Loucy (cell line): ENCODE measurements around the gene SEMG2.

ENCODE experiments used
- H2AFZ ChIP-seq: fragments of 200-600 bp; sonication (generic); 2 replicates; pipeline ENCODE4 v1.6.0; 2016; ENCODE audit warnings: antibody characterized with exemption, mild to moderate bottlenecking, low read length, moderate library complexity
- H3F3A ChIP-seq: fragments of 200-600 bp; 2 replicates; pipeline ENCODE4 v1.6.0; 2016; ENCODE audit warnings: antibody characterized with exemption, low read depth, mild to moderate bottlenecking
- H3K27me3 ChIP-seq: fragments of 200-600 bp; sonication (generic); 2 replicates; pipeline ENCODE4 v1.6.1; 2014; ENCODE audit warnings: low read length, mild to moderate bottlenecking; ENCODE audit not compliant: insufficient read depth, poor library complexity, severe bottlenecking
- H3K36me3 ChIP-seq: fragments of 200-600 bp; sonication (generic); 2 replicates; pipeline ENCODE4 v1.6.1; 2016; ENCODE audit warnings: low read length; ENCODE audit not compliant: insufficient read depth
- H3K4me1 ChIP-seq: fragments of 200-600 bp; sonication (generic); 2 replicates; pipeline ENCODE4 v1.5.1; 2014; ENCODE audit warnings: low read length, mild to moderate bottlenecking; ENCODE audit not compliant: insufficient read depth, poor library complexity, severe bottlenecking
- H3K4me2 ChIP-seq: fragments of 200-600 bp; sonication (generic); 2 replicates; pipeline ENCODE4 v1.6.0; 2014; ENCODE audit warnings: antibody characterized with exemption, low read length, low read depth, mild to moderate bottlenecking; ENCODE audit not compliant: poor library complexity, severe bottlenecking
- H3K4me3 ChIP-seq: fragments of 200-600 bp; sonication (generic); 2 replicates; pipeline ENCODE4 v1.5.1; 2014; ENCODE audit warnings: low read length, mild to moderate bottlenecking, mixed read lengths; ENCODE audit not compliant: poor library complexity, severe bottlenecking
- H3K79me2 ChIP-seq: fragments of 200-600 bp; sonication (generic); 2 replicates; pipeline ENCODE4 v1.6.1; 2014; ENCODE audit warnings: low read length; ENCODE audit not compliant: insufficient read depth
- H3K9ac ChIP-seq: fragments of 200-600 bp; sonication (generic); 2 replicates; pipeline ENCODE4 v1.6.0; 2014; ENCODE audit warnings: mild to moderate bottlenecking, low read depth, low read length, moderate library complexity; ENCODE audit not compliant: poor library complexity, severe bottlenecking
- H3K9me2 ChIP-seq: fragments of 200-600 bp; sonication (generic); replicated peaks from 2 replicates; pipeline ENCODE4 v1.6.1; 2016; ENCODE audit warnings: low read depth, low read length, mixed read lengths
- H3K9me3 ChIP-seq: fragments of 200-600 bp; sonication (generic); 2 replicates; pipeline ENCODE4 v1.6.1; 2014; ENCODE audit warnings: mild to moderate bottlenecking, antibody characterized with exemption, low read length, low read depth; ENCODE audit not compliant: insufficient read depth
- H4K20me1 ChIP-seq: fragments of 200-600 bp; sonication (generic); 2 replicates; pipeline ENCODE4 v1.6.0; 2014; ENCODE audit warnings: antibody characterized with exemption, low read length, mild to moderate bottlenecking; ENCODE audit not compliant: insufficient read depth, poor library complexity, severe bottlenecking
- EZH2phosphoT487 ChIP-seq: fragments of 200-600 bp; IDR thresholded peaks from 2 replicates; pipeline ENCODE4 v1.6.1; 2018; ENCODE audit warnings: antibody characterized with exemption, mild to moderate bottlenecking, moderate library complexity, borderline replicate concordance
- TF ChIP-seq, protein P1 (sequence below): fragments of 200-600 bp; sonication (generic); conservative IDR thresholded peaks from 2 replicates; pipeline ENCODE4 v1.5.1; 2014; ENCODE audit warnings: mild to moderate bottlenecking, antibody characterized with exemption, low read length

SEMG2 gene

DNA sequence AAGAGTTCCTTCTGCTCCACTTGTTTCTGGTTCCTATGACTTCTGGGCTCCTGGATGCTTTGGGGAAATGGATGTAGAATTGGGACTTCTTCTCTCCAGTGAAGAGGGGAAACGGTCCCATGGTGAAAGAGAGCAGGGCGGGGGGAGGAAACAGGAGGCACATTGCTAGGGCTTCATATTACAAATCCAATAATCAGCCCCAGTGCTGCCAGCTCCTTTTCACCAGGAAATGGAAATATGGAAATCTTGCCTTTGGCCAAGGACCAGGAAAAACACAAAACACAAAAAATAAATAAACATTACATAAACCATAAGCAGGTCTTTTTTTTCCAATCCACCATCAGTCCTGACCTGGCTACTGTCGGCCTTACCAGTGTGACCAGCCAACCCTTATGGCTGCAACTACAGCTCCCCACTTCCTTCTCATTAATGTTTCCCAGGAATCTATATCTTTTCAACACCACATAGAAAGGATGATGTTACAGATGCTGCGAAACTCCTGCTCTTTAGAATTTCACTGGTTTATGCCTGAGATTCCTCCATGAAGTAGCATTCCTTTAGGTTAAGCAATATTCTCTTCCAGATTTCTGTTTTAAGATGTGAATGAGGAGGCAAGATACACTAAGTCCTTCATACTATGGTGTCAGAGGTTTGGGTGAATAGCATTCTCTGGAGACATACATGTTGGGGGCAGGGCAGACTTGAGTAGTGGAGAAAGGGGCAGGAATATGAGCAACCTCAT, 44.5 kb upstream of the SEMG2 start:
- no peaks in the 10 kb centered on the region for H3K4me1 ChIP-seq
- H3K9ac ChIP-seq = no peak overlapping the region
- H3K27me3 ChIP-seq = no peaks in the 10 kb centered on the region
- TF ChIP-seq, protein P1, sequence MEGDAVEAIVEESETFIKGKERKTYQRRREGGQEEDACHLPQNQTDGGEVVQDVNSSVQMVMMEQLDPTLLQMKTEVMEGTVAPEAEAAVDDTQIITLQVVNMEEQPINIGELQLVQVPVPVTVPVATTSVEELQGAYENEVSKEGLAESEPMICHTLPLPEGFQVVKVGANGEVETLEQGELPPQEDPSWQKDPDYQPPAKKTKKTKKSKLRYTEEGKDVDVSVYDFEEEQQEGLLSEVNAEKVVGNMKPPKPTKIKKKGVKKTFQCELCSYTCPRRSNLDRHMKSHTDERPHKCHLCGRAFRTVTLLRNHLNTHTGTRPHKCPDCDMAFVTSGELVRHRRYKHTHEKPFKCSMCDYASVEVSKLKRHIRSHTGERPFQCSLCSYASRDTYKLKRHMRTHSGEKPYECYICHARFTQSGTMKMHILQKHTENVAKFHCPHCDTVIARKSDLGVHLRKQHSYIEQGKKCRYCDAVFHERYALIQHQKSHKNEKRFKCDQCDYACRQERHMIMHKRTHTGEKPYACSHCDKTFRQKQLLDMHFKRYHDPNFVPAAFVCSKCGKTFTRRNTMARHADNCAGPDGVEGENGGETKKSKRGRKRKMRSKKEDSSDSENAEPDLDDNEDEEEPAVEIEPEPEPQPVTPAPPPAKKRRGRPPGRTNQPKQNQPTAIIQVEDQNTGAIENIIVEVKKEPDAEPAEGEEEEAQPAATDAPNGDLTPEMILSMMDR = no peak
- TF ChIP-seq EZH2phosphoT487 = no peak
- H3K4me2 ChIP-seq = no peak overlapping the region
- no peaks in the 10 kb centered on the region for H3K9me2 ChIP-seq
- H3K9me3 ChIP-seq = no peaks in the 10 kb centered on the region
- H4K20me1 ChIP-seq = no peaks in the 10 kb centered on the region
- H3K36me3 ChIP-seq = no peaks in the 10 kb centered on the region
- H3K4me3 ChIP-seq = no peak overlapping the region
- no peak overlapping the region for H2AFZ ChIP-seq
- no peaks in the 10 kb centered on the region for H3F3A ChIP-seq
- H3K79me2 ChIP-seq = no peaks in the 10 kb centered on the region

DNA sequence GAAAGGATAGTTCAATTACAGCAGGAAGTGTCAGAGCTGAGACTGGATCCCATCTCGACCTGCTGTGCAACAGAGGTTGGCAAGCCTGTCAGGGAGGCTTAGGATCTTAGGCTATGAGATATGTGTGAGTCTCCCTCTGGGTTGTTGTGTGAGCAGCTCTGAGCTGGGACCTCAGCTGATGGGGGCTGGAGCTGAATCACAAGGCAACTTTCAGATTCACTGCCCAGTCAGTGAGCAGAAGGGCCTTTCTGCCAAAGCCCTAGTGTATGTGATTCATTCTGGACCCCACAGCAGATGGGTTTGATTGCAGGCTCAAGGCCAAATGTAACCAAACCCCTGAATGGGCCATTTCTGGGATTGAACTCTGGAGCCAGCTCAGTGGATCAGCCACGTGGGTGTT, 42.0 kb upstream of the SEMG2 start:
- no peak overlapping the region for H3K4me3 ChIP-seq
- no peak overlapping the region for H2AFZ ChIP-seq
- no peaks in the 10 kb centered on the region for H3K4me1 ChIP-seq
- H3K79me2 ChIP-seq = no peaks in the 10 kb centered on the region
- no peaks in the 10 kb centered on the region for H3K9me2 ChIP-seq
- no peaks in the 10 kb centered on the region for H3F3A ChIP-seq
- no peaks in the 10 kb centered on the region for H4K20me1 ChIP-seq
- H3K9ac ChIP-seq = no peak overlapping the region
- no peak for TF ChIP-seq EZH2phosphoT487
- H3K4me2 ChIP-seq = no peak overlapping the region
- H3K36me3 ChIP-seq = no peaks in the 10 kb centered on the region
- no peaks in the 10 kb centered on the region for H3K27me3 ChIP-seq
- H3K9me3 ChIP-seq = no peaks in the 10 kb centered on the region

DNA sequence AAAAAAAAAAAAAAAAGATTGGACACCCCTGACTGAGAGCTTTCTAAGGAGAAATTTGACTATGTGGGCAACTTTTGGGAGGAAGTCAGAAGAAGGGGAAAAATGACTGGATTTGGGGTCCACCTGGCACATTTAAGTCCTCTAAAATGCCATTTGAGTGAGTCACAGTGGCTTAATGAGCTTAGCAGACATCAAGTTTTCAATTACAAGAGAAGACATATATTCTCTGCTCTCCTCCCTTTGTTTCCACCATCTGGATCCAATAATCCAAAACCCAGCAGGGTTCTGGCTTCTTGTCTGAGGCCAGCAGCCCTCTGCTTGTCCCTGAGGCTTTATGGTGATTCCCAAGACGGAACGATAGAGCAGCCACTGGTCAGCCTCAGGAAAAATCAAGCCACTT, 39.5 kb upstream of the SEMG2 start:
- no peak overlapping the region for H3K4me2 ChIP-seq
- H3F3A ChIP-seq = no peaks in the 10 kb centered on the region
- H3K9me3 ChIP-seq = no peaks in the 10 kb centered on the region
- H3K4me3 ChIP-seq = no peak overlapping the region
- no peaks in the 10 kb centered on the region for H4K20me1 ChIP-seq
- no peaks in the 10 kb centered on the region for H3K4me1 ChIP-seq
- no peaks in the 10 kb centered on the region for H3K27me3 ChIP-seq
- no peak for TF ChIP-seq EZH2phosphoT487
- TF ChIP-seq, protein P1 = no peak
- H2AFZ ChIP-seq = no peak overlapping the region
- no peaks in the 10 kb centered on the region for H3K79me2 ChIP-seq
- H3K9ac ChIP-seq = no peak overlapping the region
- no peaks in the 10 kb centered on the region for H3K36me3 ChIP-seq
- H3K9me2 ChIP-seq = no peaks in the 10 kb centered on the region

DNA sequence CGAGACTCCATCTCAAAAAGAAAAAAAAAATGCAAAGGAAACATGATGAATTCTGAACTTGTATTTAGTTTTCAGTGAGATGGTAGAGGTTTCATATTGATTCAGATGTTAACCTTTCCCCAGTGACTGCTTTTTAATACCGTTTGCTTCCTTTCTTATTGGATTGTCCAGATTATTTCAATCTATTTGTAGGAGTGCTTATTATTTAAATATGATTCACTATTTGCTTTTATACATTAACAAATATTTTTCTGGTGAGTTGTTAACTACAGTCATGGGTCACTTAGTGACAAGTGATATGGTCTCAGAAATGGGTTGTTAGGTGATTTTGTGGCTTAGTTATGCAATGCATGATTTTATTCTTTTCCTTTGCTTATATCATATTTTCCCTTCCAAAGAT, 38.1 kb upstream of the SEMG2 start:
- no peaks in the 10 kb centered on the region for H3K36me3 ChIP-seq
- H3K4me1 ChIP-seq = no peaks in the 10 kb centered on the region
- no peaks in the 10 kb centered on the region for H4K20me1 ChIP-seq
- H3K79me2 ChIP-seq = no peaks in the 10 kb centered on the region
- H3K9me2 ChIP-seq = no peaks in the 10 kb centered on the region
- H3K9ac ChIP-seq = no peak overlapping the region
- no peaks in the 10 kb centered on the region for H3F3A ChIP-seq
- no peak overlapping the region for H2AFZ ChIP-seq
- TF ChIP-seq EZH2phosphoT487 = no peak
- TF ChIP-seq, protein P1 = no peak
- H3K4me2 ChIP-seq = no peak overlapping the region
- H3K9me3 ChIP-seq = no peaks in the 10 kb centered on the region
- H3K4me3 ChIP-seq = no peak overlapping the region
- no peaks in the 10 kb centered on the region for H3K27me3 ChIP-seq
